LHCN-M2 (cell line): ENCODE data around the gene SERTM2. TPM values are rescaled to one million over a fixed set of nuclear protein-coding genes. Genes with fewer than 3 reads are reported as not detected.

Experiments used
- DNase-seq: peaks from one replicate; pipeline ENCODE4 v3.0.0-alpha.2; 2012; ENCODE audit warnings: low read depth
- total RNA-seq: library from RNA; depleted of rRNA; stranded (reverse); fragments of >200 nt; gene quantifications from 2 replicates; pipeline ENCODE4 v1.2.3, GENCODE V29; 2014; rRNA removed

The SERTM2 gene
- total RNA-seq, 1 experiment from 2014 or later = not detected

DNA sequence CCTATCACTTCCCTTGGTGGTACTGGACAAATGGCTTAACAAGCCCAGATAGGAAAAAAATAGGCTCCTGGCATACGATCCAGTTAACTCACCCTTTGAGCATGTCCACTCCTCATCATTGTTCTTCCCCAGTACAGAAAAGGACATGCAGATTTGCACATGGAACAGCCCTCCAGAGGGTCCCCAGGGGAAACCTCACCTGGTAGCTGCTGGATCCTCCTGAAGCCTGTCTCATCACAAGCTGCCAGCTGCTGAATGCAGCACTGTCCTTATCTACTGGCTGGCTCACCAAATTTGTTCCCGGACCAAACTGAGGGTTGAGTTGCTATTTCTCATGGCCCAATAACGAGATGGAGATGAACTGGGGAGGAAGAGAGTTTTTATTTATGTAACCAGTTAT, 49.4 kb downstream of the SERTM2 start:
- no peak for DNase-seq

DNA sequence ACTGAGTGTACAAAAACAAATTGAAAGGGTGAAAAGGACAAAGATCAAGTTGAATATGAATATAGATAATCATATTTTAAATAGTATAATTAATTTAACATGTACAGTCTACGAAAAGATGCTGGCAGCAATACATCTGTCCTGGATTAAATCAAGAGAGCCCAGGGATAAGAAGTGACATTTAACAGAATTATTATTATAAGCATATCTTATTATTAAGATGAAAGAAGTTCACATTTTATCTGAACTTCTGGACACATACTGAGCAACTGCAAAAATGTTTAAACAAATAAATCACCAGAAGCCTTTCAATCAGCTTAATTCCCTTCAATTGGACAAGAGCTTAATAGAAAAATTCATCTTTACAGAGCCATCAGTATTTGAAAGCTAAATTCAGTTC, 50.4 kb downstream of the SERTM2 start:
- no peak for DNase-seq

DNA sequence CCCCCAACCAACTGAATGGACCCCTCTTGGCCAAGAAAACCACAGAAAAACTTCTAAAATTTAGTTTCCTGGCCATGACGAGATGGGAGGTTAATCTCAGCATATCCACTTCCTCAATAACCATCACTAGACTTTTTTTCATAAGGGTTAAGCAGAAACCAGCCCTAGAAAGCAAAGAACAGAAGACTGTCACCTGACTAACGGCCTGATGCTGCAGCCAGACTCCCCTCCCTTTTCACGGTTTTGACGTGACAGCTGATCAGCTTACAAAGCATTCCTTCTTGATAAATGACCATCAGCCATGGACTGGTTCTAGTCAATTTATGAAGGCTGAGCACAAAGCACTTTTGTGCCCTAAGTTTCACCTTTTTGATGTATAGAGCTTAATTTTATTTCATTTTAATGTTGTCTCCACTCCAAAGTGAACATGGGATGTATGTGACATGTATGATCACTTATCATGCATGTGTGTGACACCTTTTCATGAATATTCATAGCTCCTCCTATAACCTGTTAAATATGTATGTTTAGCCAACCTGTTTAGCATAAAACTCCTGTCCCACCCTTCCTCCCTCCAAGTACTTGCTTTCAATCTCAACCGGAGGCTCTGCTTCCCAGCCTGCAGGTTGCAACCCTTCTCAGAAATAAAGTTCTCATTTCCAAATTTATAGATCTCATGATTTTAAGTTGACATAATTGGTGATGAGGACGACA, 56.3 kb downstream of the SERTM2 start:
- DNase-seq = no peak

DNA sequence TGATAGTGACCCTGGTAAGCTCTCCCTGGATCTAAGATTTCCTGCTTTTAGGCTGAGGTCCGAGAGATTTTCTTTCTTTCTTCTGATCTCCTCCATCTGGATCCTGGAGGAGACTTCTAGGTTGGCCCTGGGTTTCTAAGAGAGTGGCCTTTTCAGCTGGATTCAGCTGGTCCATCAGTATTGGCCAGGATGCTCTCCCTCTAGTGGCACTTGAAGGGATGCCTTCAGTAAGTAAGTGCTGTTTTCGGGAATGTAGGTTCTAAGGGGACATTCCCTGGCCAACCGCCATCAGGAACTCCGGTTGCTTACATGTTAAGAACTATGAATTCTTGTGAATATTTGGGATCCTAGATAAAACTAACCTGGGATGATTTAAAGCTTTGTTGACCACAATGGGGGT, 56.9 kb downstream of the SERTM2 start:
- DNase-seq = no peak

DNA sequence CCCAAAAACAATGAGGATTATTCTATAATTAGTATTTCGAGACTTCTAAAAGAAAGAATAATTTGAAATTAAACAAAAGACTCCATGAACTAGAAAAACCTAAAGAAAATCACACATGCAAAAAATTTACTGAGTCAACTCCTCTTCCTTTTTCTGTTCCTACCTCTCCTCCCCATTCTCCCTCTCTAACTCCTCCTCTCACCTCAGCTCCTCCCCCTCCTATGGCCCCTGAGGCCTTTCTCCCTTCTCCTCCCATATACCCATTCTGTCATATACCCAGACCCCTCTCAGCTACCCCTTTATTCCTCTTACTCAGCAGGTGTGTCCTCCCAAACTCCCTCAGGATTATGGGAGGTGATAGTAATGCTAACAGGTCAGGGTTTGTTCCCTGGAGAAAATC, 57.4 kb downstream of the SERTM2 start:
- no peak for DNase-seq

Other genes starting within 250 kb of the SERTM2 start
- not detected in 2 replicates for gene CAPN6, start 241.2 kb upstream of the SERTM2 start, total RNA-seq
- not detected in 2 replicates for gene DCX, start 99.5 kb upstream of the SERTM2 start, total RNA-seq
- gene ALG13, start 169.5 kb downstream of the SERTM2 start, total RNA-seq = 32.5 and 49.4 TPM in 2 replicates